Mesodermal cell (in vitro differentiated cells): ENCODE results near the gene SSC5D. TPM values are rescaled to one million over a fixed set of nuclear protein-coding genes. Genes with fewer than 3 reads are reported as not detected.
A peak's percentile ranks its signal among the peaks of the same experiment; 100 is the strongest.

Experiments used
- H3K27ac ChIP-seq: 2 replicates; pipeline ENCODE4 v1.7.0; 2013; ENCODE audit warnings: mild to moderate bottlenecking, low read depth, low read length, moderate library complexity; ENCODE audit not compliant: severe bottlenecking
- H3K36me3 ChIP-seq: 2 replicates; pipeline ENCODE4 v1.7.1; 2013; ENCODE audit warnings: mild to moderate bottlenecking, low read length, moderate library complexity; ENCODE audit not compliant: control insufficient read depth, insufficient read depth
- H3K4me1 ChIP-seq: one replicate; pipeline ENCODE4 v1.7.1; 2013; ENCODE audit warnings: mild to moderate bottlenecking, low read length; ENCODE audit not compliant: insufficient read depth, control insufficient read depth, poor library complexity, severe bottlenecking
- H3K4me3 ChIP-seq: 2 replicates; pipeline ENCODE4 v1.7.0; 2013; ENCODE audit warnings: low read length, control low read depth, mild to moderate bottlenecking; ENCODE audit not compliant: insufficient read depth, poor library complexity, severe bottlenecking; ENCODE audit errors: extremely low read depth
- H3K9me3 ChIP-seq: 2 replicates; pipeline ENCODE4 v1.7.1; 2013; ENCODE audit warnings: mild to moderate bottlenecking, low read length, moderate library complexity; ENCODE audit not compliant: control insufficient read depth
- WGBS, 2 experiments: methylation state at CpG; one replicate each; pipeline ENCODE4 v1.1.5; 2013; ENCODE audit warnings: missing lambda C conversion rate in 2 of 2; ENCODE audit not compliant: insufficient coverage in 2 of 2; 5-methylcytosine and 5-hydroxymethylcytosine counted together
- polyA plus RNA-seq, 2 experiments: library from polyadenylated mRNA; stranded (reverse); fragments of 50-300 nt; gene quantifications; one replicate each; pipeline ENCODE4 v1.2.3, GENCODE V29; 2013

The SSC5D gene
- polyA plus RNA-seq (2013, experiment 1 of 2): 7.9 TPM
- polyA plus RNA-seq (2013, experiment 2 of 2): 7.5 TPM

- 14 to 18% methylated on average over 5 to 7 of the region's 21 CpGs for whole genome bisulfite sequencing, 2 experiments
- Histone ChIP-seq H3K9me3 (no peaks in the 10 kb centered on the region), H3K4me3 (peak within 1 kb of the TSS; percentile 18), H3K36me3 (peaks cover 4% of the 10 kb centered on the region), H3K27ac (peak within 1 kb of the TSS; percentile 97), H3K4me1 (peaks cover 46% of the 10 kb centered on the region)
Measured at GRCh38 chr19:55487924-55488687, at the start of gene SSC5D. TSS of gene SSC5D (plus strand) at chr19:55488436. CDS start at chr19:55488590, 154 bp downstream.

- no peak overlapping the region for H3K27ac ChIP-seq
- no peaks in the 10 kb centered on the region for H3K4me1 ChIP-seq
- H3K36me3 ChIP-seq: no peaks in the 10 kb centered on the region
- no peak overlapping the region for H3K4me3 ChIP-seq
- 69 to 82% methylated on average over 4 to 5 of the region's 5 CpGs for WGBS, 2 experiments
- no peaks in the 10 kb centered on the region for H3K9me3 ChIP-seq
Measured at GRCh38 chr19:55439052-55439451, 49.2 kb upstream of the SSC5D start.

- Histone ChIP-seq H3K9me3 (no peaks in the 10 kb centered on the region), H3K27ac (no peak overlapping the region), H3K4me3 (no peak overlapping the region), H3K36me3 (no peaks in the 10 kb centered on the region), H3K4me1 (no peaks in the 10 kb centered on the region)
- WGBS, 2 experiments: 17 to 24% methylated on average over 17 to 38 of the region's 39 CpGs
Measured at GRCh38 chr19:55440411-55441105, 47.7 kb upstream of the SSC5D start.

- Histone ChIP-seq H3K36me3 (no peaks in the 10 kb centered on the region), H3K4me3 (no peak overlapping the region), H3K27ac (no peak overlapping the region), H3K9me3 (no peaks in the 10 kb centered on the region), H3K4me1 (no peaks in the 10 kb centered on the region)
- 8 to 10% methylated on average over 18 to 20 of the region's 21 CpGs for WGBS, 2 experiments
Measured at GRCh38 chr19:55441319-55441691, 46.9 kb upstream of the SSC5D start.

GRCh38 chr19:55441692-55442321 is 46.4 kb upstream of the SSC5D start:
- Histone ChIP-seq H3K4me3 (no peak overlapping the region), H3K27ac (no peak overlapping the region), H3K4me1 (no peaks in the 10 kb centered on the region), H3K9me3 (no peaks in the 10 kb centered on the region), H3K36me3 (no peaks in the 10 kb centered on the region)
- WGBS, 2 experiments: 3 to 5% methylated on average over 19 to 29 of the region's 39 CpGs

- Histone ChIP-seq H3K9me3 (no peaks in the 10 kb centered on the region), H3K4me1 (no peaks in the 10 kb centered on the region), H3K27ac (no peak overlapping the region), H3K4me3 (no peak overlapping the region), H3K36me3 (no peaks in the 10 kb centered on the region)
- WGBS, 2 experiments: 1 to 2% methylated on average over 57 to 62 of the region's 72 CpGs
Measured at GRCh38 chr19:55442372-55442961, 45.8 kb upstream of the SSC5D start.

GRCh38 chr19:55443045-55443823 is 45.0 kb upstream of the SSC5D start, which contains the start of gene SHISA7:
TSS of gene SHISA7 (minus strand) at chr19:55443300. CDS start at chr19:55442863, 437 bp downstream.
- no peaks in the 10 kb centered on the region for H3K36me3 ChIP-seq
- no peaks in the 10 kb centered on the region for H3K9me3 ChIP-seq
- no peak within 1 kb of the TSS for H3K4me3 ChIP-seq
- no peak within 1 kb of the TSS for H3K27ac ChIP-seq
- H3K4me1 ChIP-seq: no peaks in the 10 kb centered on the region
- WGBS, 2 experiments: 2 to 5% methylated on average over 30 to 41 of the region's 43 CpGs

GRCh38 chr19:55443824-55444480 is 44.3 kb upstream of the SSC5D start:
- 42 to 60% methylated on average over 10 to 17 of the region's 18 CpGs for WGBS, 2 experiments
- H3K27ac ChIP-seq: no peak overlapping the region
- H3K9me3 ChIP-seq: no peaks in the 10 kb centered on the region
- no peaks in the 10 kb centered on the region for H3K4me1 ChIP-seq
- H3K36me3 ChIP-seq: no peaks in the 10 kb centered on the region
- H3K4me3 ChIP-seq: no peak overlapping the region

GRCh38 chr19:55444646-55445045 is 43.6 kb upstream of the SSC5D start:
- Histone ChIP-seq H3K4me1 (no peaks in the 10 kb centered on the region), H3K27ac (no peak overlapping the region), H3K4me3 (no peak overlapping the region), H3K9me3 (no peaks in the 10 kb centered on the region), H3K36me3 (no peaks in the 10 kb centered on the region)
- WGBS, 2 experiments: 49 to 51% methylated on average over 11 of the region's 11 CpGs
